Spleen (tissue), 11 donors: ENCODE data around the gene RAB7B. TPM values are rescaled to one million over a fixed set of nuclear protein-coding genes. Genes with fewer than 3 reads are reported as not detected.

Experiments
- DNase-seq: peaks from one replicate; pipeline ENCODE4 v3.0.0-alpha.2; 2020
- H3K27ac ChIP-seq, 8 donors: fragments of 200-600 bp; sonication (generic) in 7 of 8; 1 replicate in 4 of 8; 2 replicates in 4 of 8; pipeline versions ENCODE4 v1.5.0 to v1.8.0; 2016 to 2021; ENCODE audit warnings: inconsistent platforms in 4 of 8, mild to moderate bottlenecking in 4 of 8, moderate library complexity in 1 of 8
- H3K27me3 ChIP-seq, 7 donors: fragments of 200-600 bp; sonication (generic) in 6 of 7; replicated peaks in 1 of 7; 1 replicate in 4 of 7; 2 replicates in 3 of 7; pipeline versions ENCODE4 v1.5.0 to v1.8.0; 2016 to 2021; ENCODE audit warnings: inconsistent platforms in 3 of 7, mild to moderate bottlenecking in 1 of 7
- H3K36me3 ChIP-seq, 6 donors: fragments of 200-600 bp; sonication (generic) in 5 of 6; 1 replicate in 4 of 6; 2 replicates in 2 of 6; pipeline versions ENCODE4 v1.5.0 to v1.8.0; 2016 to 2021; ENCODE audit warnings: inconsistent platforms in 2 of 6
- H3K4me1 ChIP-seq, 6 donors: fragments of 200-600 bp; sonication (generic) in 5 of 6; 1 replicate in 3 of 6; 2 replicates in 3 of 6; pipeline versions ENCODE4 v1.5.0 to v1.8.0; 2016 to 2021; ENCODE audit warnings: inconsistent platforms in 3 of 6
- H3K4me3 ChIP-seq, 8 donors: fragments of 200-600 bp; sonication (generic) in 7 of 8; 1 replicate in 4 of 8; 2 replicates in 4 of 8; pipeline versions ENCODE4 v1.5.0 to v1.8.0; 2016 to 2021; ENCODE audit warnings: inconsistent platforms in 4 of 8, mild to moderate bottlenecking in 4 of 8, moderate library complexity in 2 of 8
- H3K9me3 ChIP-seq, 8 donors: fragments of 200-600 bp; sonication (generic) in 7 of 8; 1 replicate in 4 of 8; 2 replicates in 4 of 8; pipeline versions ENCODE4 v1.5.0 to v1.8.0; 2016 to 2021; ENCODE audit warnings: inconsistent platforms in 4 of 8
- CTCF ChIP-seq, 11 experiments: fragments of 200-600 bp in 7 of 11; fragments of 450-650 bp in 4 of 11; sonication (generic) in 4 of 11; IDR thresholded peaks in 8 of 11; conservative IDR thresholded peaks in 3 of 11; 1 replicate in 7 of 11; 2 replicates in 4 of 11; pipeline versions ENCODE4 v1.4.0 to v1.8.0; 2016 to 2021; ENCODE audit warnings: antibody characterized with exemption in 11 of 11, inconsistent platforms in 4 of 11, mild to moderate bottlenecking in 1 of 11
- POLR2A ChIP-seq, 3 donors: fragments of 450-650 bp; IDR thresholded peaks; one replicate each; pipeline ENCODE4 v1.5.1; 2017; ENCODE audit warnings: antibody characterized with exemption in 3 of 3, mild to moderate bottlenecking in 1 of 3
- POLR2AphosphoS5 ChIP-seq, 3 donors: sonication (generic); formaldehyde crosslinking; IDR thresholded peaks; one replicate each; pipeline ENCODE4 v1.5.1; 2017; ENCODE audit warnings: antibody characterized with exemption in 3 of 3
- WGBS, 5 donors: extraction: QIAGEN DNeasy Blood & Tissue Kit in 3 of 5; methylation state at CpG; one replicate each; pipeline versions ENCODE4 v1.1.5 to v1.1.7; 2013 to 2018; 5-methylcytosine and 5-hydroxymethylcytosine counted together
- intact Hi-C: fragments of 100-400 bp; cut with DNase I; formaldehyde crosslinking; loops from one replicate; pipeline ENCODE4 v1.15.0; 2023; ENCODE audit warnings: low total_unique reads
- polyA plus RNA-seq, 3 donors: library from polyadenylated mRNA; stranded (reverse); fragments of 200-250 nt; gene quantifications; one replicate each; pipeline ENCODE4 v1.2.1, GENCODE V29; 2013
- total RNA-seq, 7 donors: library from RNA; depleted of rRNA in 3 of 7; stranded (reverse); fragments of >200 nt in 3 of 7; fragmentation: NEBNext Ultra II Directional in 4 of 7; extraction: Animal tissue kit (Norgen Biotek cat#: 25700) in 4 of 7; gene quantifications; one replicate each; pipeline versions ENCODE4 v1.1.0 to v1.2.1, GENCODE V29; 2016 to 2021
- donor health status: healthy with polysubstance abuse.
- donor health status: DM: no; HTN: no; CAD: no; lungs with moderate emphysema.
- donor health status: DM: no; HTN: no; CAD: no.
- donor health status: Bipolar disorder and iron deficiency.
- donor health status: healthy.
- donor health status: DM: no; HTN: no; CAD: no.
- donor health status: DM: yes; HTN: yes; CAD: no.

The RAB7B gene
- total and polyA plus RNA-seq, 10 donors: 0.34 to 3.2 (median 1.9) TPM

GRCh38 chr1:206013026-206013795 is 10.0 kb upstream of the RAB7B start:
- peaks cover 0 to 22% (median 20%) of the 10 kb centered on the region in 6 donors for H3K4me1 ChIP-seq
- TF ChIP-seq POLR2A (IDR thresholded peaks at IDR 0.05) (no peak), CTCF (IDR thresholded peaks at IDR 0.05 in 8 of 11, conservative IDR thresholded peaks at IDR 0.05 in 3 of 11) (no peak), POLR2AphosphoS5 (IDR thresholded peaks at IDR 0.05) (no peak)
- intact Hi-C loops: no loop called here
- no peak overlapping the region for H3K4me3 ChIP-seq
- H3K9me3 ChIP-seq: no peaks in the 10 kb centered on the region
- 36 to 67% (median 56%) methylated on average over 6 of the region's 6 CpGs for WGBS, 5 donors
- no peak overlapping the region for H3K27ac ChIP-seq
- no peaks in the 10 kb centered on the region for H3K36me3 ChIP-seq
- H3K27me3 ChIP-seq: no peaks in the 10 kb centered on the region
- no peak for DNase-seq

GRCh38 chr1:206012086-206012859 is 9.1 kb upstream of the RAB7B start:
- Histone ChIP-seq H3K36me3 (no peaks in the 10 kb centered on the region), H3K9me3 (no peaks in the 10 kb centered on the region), H3K4me3 (peak overlapping the region in 1 of 8 donors; percentile 47), H3K4me1 (peaks cover 0 to 22% (median 20%) of the 10 kb centered on the region in 6 donors), H3K27me3 (no peaks in the 10 kb centered on the region), H3K27ac (peak overlapping the region in 7 of 8 donors; percentile 26 to 88 (median 74))
- intact Hi-C loops: no loop called here
- DNase-seq: peak; percentile 92
- WGBS, 5 donors: 30 to 41% (median 31%) methylated on average over 17 of the region's 17 CpGs
- TF ChIP-seq POLR2AphosphoS5 (IDR thresholded peaks at IDR 0.05) (peak in 2 of 3 donors; percentile 70 to 72), POLR2A (IDR thresholded peaks at IDR 0.05) (no peak), CTCF (IDR thresholded peaks at IDR 0.05 in 8 of 11, conservative IDR thresholded peaks at IDR 0.05 in 3 of 11) (peak in 5 of 11 experiments; percentile 23 to 41 (median 28))

- TF ChIP-seq POLR2A (IDR thresholded peaks at IDR 0.05): no peak
- no peak for TF ChIP-seq POLR2AphosphoS5 (IDR thresholded peaks at IDR 0.05)
- Histone ChIP-seq H3K4me3 (no peak overlapping the region), H3K4me1 (peaks cover 0 to 22% (median 20%) of the 10 kb centered on the region in 6 donors), H3K27me3 (no peaks in the 10 kb centered on the region), H3K9me3 (no peaks in the 10 kb centered on the region), H3K27ac (no peak overlapping the region), H3K36me3 (no peaks in the 10 kb centered on the region)
- intact Hi-C loops: no loop called here
- WGBS, 5 donors: 83 to 89% (median 87%) methylated on average over 8 of the region's 8 CpGs
- DNase-seq: no peak
Measured at GRCh38 chr1:206011057-206011456, 7.9 kb upstream of the RAB7B start.

GRCh38 chr1:206010060-206010459 is 6.9 kb upstream of the RAB7B start:
- Histone ChIP-seq H3K4me3 (no peak overlapping the region), H3K27me3 (no peaks in the 10 kb centered on the region), H3K4me1 (peaks cover 0 to 22% (median 20%) of the 10 kb centered on the region in 6 donors), H3K9me3 (no peaks in the 10 kb centered on the region), H3K27ac (no peak overlapping the region), H3K36me3 (no peaks in the 10 kb centered on the region)
- intact Hi-C loops: no loop called here
- DNase-seq: no peak
- TF ChIP-seq POLR2AphosphoS5 (IDR thresholded peaks at IDR 0.05) (no peak), POLR2A (IDR thresholded peaks at IDR 0.05) (no peak), CTCF (IDR thresholded peaks at IDR 0.05 in 8 of 11, conservative IDR thresholded peaks at IDR 0.05 in 3 of 11) (no peak)
- 77 to 87% (median 80%) methylated on average over 5 of the region's 5 CpGs for WGBS, 5 donors
